MCF 10A (cell line): ENCODE measurements around the gene DENND4B. TPM values are rescaled to one million over a fixed set of nuclear protein-coding genes. Genes with fewer than 3 reads are reported as not detected.
"Not testable (repeated sequence)": the region's sequence is repeated elsewhere in the genome, so short reads cannot be mapped to it uniquely, and the experiment has no call there.

Experiments used
- BruUV-seq: library from RNA; stranded (reverse); fragments of 400-500 nt; replicated peaks from 2 replicates; lab custom pipeline; 2021; lab: Mats Ljungman, UMichigan
- CTCF ChIA-PET: fragments of 300-600 bp; sonication (Branson Sonifier 250); formaldehyde crosslinking; extraction: SDS; loops from one replicate; lab custom pipeline; 2021; ENCODE audit warnings: antibody characterized with exemption, inconsistent platforms; lab: Yijun Ruan, JAX
- POLR2A ChIA-PET: fragments of 300-600, 350-650 bp; sonication (Branson Sonifier 250); formaldehyde crosslinking; extraction: SDS; loops from one replicate; lab custom pipeline; 2020; ENCODE audit warnings: antibody characterized with exemption, inconsistent platforms; lab: Yijun Ruan, JAX
- DNase-seq: peaks from one replicate; pipeline ENCODE4 v3.0.0-alpha.2; 2018; ENCODE audit not compliant: unreplicated experiment
- H3K27ac Mint-ChIP-seq: one replicate; pipeline ENCODE4 v1.8.0; 2022; ENCODE audit warnings: mild to moderate bottlenecking, low read depth, mixed read lengths; ENCODE audit not compliant: unreplicated experiment
- H3K27me3 Mint-ChIP-seq: one replicate; pipeline ENCODE4 v1.8.0; 2022; ENCODE audit warnings: mixed read lengths; ENCODE audit not compliant: insufficient read depth, unreplicated experiment
- H3K36me3 Mint-ChIP-seq: one replicate; pipeline ENCODE4 v1.8.0; 2022; ENCODE audit warnings: mild to moderate bottlenecking, moderate library complexity, mixed read lengths; ENCODE audit not compliant: insufficient read depth, unreplicated experiment
- H3K4me1 Mint-ChIP-seq: one replicate; pipeline ENCODE4 v1.8.0; 2022; ENCODE audit warnings: mixed read lengths; ENCODE audit not compliant: insufficient read depth, unreplicated experiment
- H3K4me3 Mint-ChIP-seq: one replicate; pipeline ENCODE4 v1.8.0; 2022; ENCODE audit warnings: mild to moderate bottlenecking, moderate library complexity, mixed read lengths; ENCODE audit not compliant: unreplicated experiment
- H3K9me3 Mint-ChIP-seq: one replicate; pipeline ENCODE4 v1.8.0; 2022; ENCODE audit warnings: mixed read lengths; ENCODE audit not compliant: unreplicated experiment
- intact Hi-C: fragments of 100-400 bp; cut with micrococcal nuclease; formaldehyde crosslinking; loops from 2 replicates; pipeline ENCODE4 v1.14.1; 2022
- total RNA-seq: library from RNA; stranded (reverse); gene quantifications from 2 replicates; pipeline ENCODE4 v1.2.3, GENCODE V29; 2022
- TF ChIP-seq, protein P1 (sequence below): fragments of 200-600 bp; IDR thresholded peaks from one replicate; pipeline ENCODE4 v1.8.0; 2022; ENCODE audit warnings: antibody characterized with exemption, mild to moderate bottlenecking; ENCODE audit not compliant: unreplicated experiment

DENND4B gene
- total RNA-seq, 1 experiment from 2014 or later: 59.6 TPM

DNA sequence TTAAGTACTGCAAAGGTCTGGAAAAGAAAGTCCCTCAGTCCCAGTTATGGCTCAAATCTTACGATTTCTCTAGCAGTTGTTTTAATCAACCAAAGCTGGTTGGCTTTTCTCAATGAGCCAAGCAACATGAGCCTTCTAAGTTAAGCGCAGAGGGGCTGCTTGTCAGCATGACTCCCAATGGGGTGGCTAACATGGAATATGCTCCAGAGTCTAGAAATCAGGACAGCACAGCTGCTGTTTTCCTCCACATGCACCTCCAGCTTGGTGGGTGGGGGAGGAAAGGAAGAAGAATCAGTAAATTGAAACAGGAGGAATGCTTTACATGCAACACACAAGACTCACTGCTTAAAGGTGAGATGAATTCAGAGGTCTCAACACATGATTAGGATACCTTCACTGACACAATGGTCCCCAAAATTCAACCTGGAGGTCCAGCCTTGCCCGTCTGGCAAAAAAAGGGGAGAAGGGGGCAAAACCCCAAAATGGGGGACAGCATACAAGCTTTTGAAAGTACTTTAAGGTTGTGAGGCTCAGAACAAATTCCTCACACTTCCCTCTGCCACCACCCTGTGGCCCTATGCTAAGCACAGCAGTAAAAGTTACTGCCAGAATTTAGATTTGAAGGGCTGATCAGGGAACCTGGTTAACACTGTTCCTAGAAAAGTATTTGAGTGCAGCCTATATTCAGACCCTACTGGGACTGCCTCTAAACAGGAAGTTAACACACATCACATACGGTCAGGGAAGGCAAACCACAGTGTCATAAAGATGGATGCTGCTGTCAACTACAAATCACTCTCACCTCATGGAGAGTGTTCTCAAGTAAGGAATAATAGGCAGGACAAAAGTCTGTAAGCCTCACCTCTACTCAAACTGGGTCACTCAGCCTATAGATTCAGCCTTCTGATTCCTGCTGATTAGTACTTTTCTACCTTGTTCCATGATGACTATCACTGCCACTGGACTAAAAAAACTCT is 26.4 kb downstream of the DENND4B start:
- CTCF ChIA-PET: interaction anchor here (0.6 to 5.6 kb wide), 37 partner anchors 9 to 286 kb away, joined by 3 to 41 read pairs (median 4); partner anchors contain the start of genes CHTOP, CREB3L4, DENND4B and RAB13
- no peaks in the 10 kb centered on the region for H3K27me3 Mint-ChIP-seq
- peak overlapping the region; percentile 74 for H3K27ac Mint-ChIP-seq
- peaks cover 47% of the 10 kb centered on the region for H3K4me1 Mint-ChIP-seq
- POLR2A ChIA-PET: interaction anchor here (0.6 to 7.8 kb wide), 22 partner anchors 10 to 302 kb away, joined by 3 to 117 read pairs (median 5); partner anchors contain the start of genes CREB3L4, CRTC2, DENND4B and JTB
- TF ChIP-seq, protein P1, sequence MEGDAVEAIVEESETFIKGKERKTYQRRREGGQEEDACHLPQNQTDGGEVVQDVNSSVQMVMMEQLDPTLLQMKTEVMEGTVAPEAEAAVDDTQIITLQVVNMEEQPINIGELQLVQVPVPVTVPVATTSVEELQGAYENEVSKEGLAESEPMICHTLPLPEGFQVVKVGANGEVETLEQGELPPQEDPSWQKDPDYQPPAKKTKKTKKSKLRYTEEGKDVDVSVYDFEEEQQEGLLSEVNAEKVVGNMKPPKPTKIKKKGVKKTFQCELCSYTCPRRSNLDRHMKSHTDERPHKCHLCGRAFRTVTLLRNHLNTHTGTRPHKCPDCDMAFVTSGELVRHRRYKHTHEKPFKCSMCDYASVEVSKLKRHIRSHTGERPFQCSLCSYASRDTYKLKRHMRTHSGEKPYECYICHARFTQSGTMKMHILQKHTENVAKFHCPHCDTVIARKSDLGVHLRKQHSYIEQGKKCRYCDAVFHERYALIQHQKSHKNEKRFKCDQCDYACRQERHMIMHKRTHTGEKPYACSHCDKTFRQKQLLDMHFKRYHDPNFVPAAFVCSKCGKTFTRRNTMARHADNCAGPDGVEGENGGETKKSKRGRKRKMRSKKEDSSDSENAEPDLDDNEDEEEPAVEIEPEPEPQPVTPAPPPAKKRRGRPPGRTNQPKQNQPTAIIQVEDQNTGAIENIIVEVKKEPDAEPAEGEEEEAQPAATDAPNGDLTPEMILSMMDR: no peak
- peaks cover 21% of the 10 kb centered on the region for H3K36me3 Mint-ChIP-seq
- no peaks in the 10 kb centered on the region for H3K9me3 Mint-ChIP-seq
- intact Hi-C loops: loop anchor here (1.0 kb wide), 1 partner anchor 99 kb away; no protein-coding TSS in a partner anchor
- BruUV-seq: no TSS peak
- peak overlapping the region; percentile 74 for H3K4me3 Mint-ChIP-seq
- peak; percentile 21 for DNase-seq

DNA sequence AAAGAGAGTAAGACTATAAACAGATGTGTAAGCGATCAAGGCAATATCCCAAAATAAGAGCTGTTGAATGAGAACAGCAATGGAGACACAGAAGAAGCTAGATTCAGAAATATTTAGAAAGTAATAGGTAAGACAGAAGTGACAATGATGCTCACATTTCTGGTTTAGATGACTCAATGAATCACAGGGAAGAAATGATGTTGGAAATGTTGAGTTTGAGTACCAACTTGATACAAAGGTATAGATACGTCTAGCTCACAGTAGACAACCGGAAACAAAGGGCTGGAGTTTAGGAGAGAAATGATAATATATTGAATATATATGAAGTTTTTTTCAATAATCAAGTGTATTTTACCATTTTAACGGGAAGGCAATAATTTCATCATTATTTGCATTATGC is 30.2 kb downstream of the DENND4B start:
- peaks cover 43% of the 10 kb centered on the region for H3K4me1 Mint-ChIP-seq
- H3K27ac Mint-ChIP-seq: no peak overlapping the region
- intact Hi-C loops: no loop called here
- CTCF ChIA-PET: interaction anchor here (0.6 to 0.8 kb wide), 3 partner anchors 18 to 467 kb away, joined by 3 read pairs; partner anchors contain the start of gene RAB13
- peaks cover 36% of the 10 kb centered on the region for H3K36me3 Mint-ChIP-seq
- TF ChIP-seq, protein P1: no peak
- BruUV-seq: no TSS peak
- no peaks in the 10 kb centered on the region for H3K27me3 Mint-ChIP-seq
- DNase-seq: no peak
- H3K9me3 Mint-ChIP-seq: no peaks in the 10 kb centered on the region
- no peak overlapping the region for H3K4me3 Mint-ChIP-seq
- POLR2A ChIA-PET: no interaction called here

DNA sequence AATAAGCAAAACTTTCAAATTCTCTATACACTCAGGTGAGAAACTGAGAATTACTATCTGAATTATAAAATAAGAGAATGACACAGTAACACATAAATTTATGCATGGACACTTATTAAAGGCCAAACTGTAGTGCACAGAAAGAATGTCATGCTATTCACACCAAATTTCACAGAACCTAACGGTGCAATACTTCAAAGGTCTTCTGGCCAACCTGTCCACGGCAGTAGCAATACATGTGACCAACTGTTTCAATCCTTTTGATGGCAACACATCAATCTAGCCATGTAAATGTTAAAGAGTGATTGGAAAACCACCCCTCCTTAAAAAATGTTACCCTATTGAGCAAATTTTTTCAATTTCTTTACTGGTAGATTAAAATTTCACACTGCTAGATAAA is 34.2 kb downstream of the DENND4B start:
- Mint-ChIP-seq H3K27me3 (no peaks in the 10 kb centered on the region), H3K36me3 (peaks cover 39% of the 10 kb centered on the region), H3K4me1 (peaks cover 13% of the 10 kb centered on the region), H3K9me3 (no peaks in the 10 kb centered on the region), H3K27ac (no peak overlapping the region), H3K4me3 (no peak overlapping the region)
- no peak for DNase-seq
- BruUV-seq: no TSS peak
- TF ChIP-seq, protein P1: no peak
- intact Hi-C loops: no loop called here
- POLR2A ChIA-PET: interaction anchor here (0.6 to 4.1 kb wide), 4 partner anchors 9 to 51 kb away, joined by 3 to 55 read pairs (median 4); partner anchors contain the start of gene GATAD2B
- CTCF ChIA-PET: interaction anchor here (0.8 to 2.0 kb wide), 2 partner anchors 74 to 115 kb away, joined by 3 to 7 read pairs; partner anchors contain the start of gene RAB13

DNA sequence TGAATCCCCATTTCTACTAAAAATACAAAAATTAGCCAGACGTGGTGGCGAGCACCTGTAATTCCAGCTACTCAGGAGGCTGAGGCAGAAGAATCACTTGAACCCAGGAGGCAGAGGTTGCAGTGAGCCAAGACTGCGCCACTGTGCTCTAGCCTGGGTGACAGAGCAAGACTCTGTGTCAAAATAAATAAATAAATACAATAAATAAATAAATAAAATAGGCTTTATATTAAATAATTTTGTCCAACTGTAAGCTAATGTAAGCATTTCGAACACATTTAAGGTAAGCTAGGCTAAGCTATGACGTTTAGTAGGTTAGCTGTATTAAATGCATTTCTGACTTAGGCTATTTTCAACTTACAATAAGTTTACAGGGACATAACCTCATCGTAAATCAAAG is 36.0 kb downstream of the DENND4B start:
- intact Hi-C loops, BruUV-seq, DNase-seq, H3K4me3 Mint-ChIP-seq, H3K27ac Mint-ChIP-seq, H3K9me3 Mint-ChIP-seq, H3K27me3 Mint-ChIP-seq: not testable (repeated sequence)
- H3K36me3 Mint-ChIP-seq: peaks cover 39% of the 10 kb centered on the region
- ChIA-PET POLR2A (interaction anchor here (0.9 to 4.1 kb wide), 5 partner anchors 11 to 71 kb away, joined by 3 to 55 read pairs (median 6); partner anchors contain the start of gene GATAD2B), CTCF (interaction anchor here (0.6 to 3.4 kb wide), 5 partner anchors 10 to 571 kb away, joined by 3 to 30 read pairs (median 5); partner anchors contain the start of gene RAB13)
- H3K4me1 Mint-ChIP-seq: peaks cover 11% of the 10 kb centered on the region
